HG03521 (cell line): ENCODE results near the gene TACR2.

Experiments used
- ATAC-seq: cut with Tn5 transposase; IDR thresholded peaks from one replicate; pipeline ENCODE4 v1.9.1; 2021; ENCODE audit warnings: mild to moderate bottlenecking, moderate library complexity; ENCODE audit not compliant: unreplicated experiment

Gene TACR2

DNA sequence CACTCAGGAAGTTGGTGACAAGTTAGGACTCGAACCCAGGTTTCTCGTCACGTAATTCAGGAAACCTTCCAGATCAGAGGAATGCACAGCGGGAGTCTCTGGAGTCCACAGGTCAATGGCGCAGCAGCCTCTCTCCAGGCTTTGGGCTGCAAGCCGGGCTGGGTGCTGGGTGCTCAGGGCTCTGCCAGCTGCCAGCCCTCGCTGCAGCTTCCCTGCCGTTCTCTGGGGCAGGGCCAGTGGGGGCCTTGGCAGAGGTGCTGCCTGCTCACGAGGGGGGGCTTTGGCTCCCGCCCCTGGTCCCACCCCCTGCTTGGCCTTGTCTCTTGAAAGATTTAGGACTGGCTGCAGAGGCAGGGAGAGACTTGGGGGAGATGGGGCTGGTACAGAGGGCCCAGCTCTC, at the start of gene TACR2:
Gene TACR2, minus strand, starts transcription at position 224 of the 400 bp plus-strand sequence. CDS start 595 bp downstream, outside the sequence.
- no peak for ATAC-seq

DNA sequence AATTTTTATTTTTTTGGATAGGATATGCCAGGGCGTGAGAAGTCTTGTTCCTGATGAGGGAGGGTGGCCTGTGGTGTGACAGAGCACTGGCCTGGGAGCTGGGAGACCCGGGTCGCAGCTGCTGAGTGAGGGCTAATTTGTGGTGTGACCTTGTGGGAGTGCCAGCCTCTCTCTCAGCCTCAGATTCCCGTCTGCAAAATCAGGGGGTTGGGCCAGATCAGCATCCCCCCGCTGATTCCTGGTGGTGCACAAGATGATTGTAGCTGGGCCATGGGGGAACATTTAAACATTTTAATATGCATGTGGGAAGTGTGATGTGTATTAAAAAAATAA, 49.4 kb upstream of the TACR2 start:
- no peak for ATAC-seq

DNA sequence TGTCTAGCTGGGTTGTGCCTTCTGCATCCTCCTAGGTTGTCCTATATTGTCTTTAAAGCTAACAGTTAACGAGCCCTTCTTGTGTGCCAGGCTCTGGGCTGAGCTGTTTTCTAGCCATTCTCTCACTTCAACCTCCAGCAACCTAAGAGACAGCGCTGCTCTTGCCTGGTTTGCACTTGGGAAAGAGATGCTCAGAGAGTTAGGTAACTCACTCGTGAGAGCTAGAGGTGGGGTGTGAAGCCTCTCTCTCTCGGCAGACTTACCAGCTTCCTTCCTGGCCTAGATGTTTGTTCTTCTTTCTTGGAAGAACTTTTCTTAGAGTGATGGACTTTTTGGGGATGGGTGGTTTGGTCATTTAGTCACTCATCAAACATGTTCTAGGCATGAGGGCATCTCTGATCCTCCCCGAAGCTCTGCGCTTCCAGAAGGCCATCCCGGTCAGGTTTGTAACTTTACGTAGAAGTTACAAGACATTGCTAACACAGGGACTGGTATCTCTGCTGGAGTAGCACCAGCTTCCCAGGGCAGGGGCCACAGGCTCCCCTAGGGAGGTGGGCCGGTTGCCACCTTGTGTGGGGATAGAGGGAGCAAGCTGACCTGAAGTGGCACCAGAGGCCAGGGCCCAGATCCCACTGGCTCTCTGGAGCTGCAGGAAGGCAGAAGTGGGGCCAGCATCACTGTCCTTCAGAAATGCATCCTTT, 48.9 kb upstream of the TACR2 start:
- no peak for ATAC-seq

DNA sequence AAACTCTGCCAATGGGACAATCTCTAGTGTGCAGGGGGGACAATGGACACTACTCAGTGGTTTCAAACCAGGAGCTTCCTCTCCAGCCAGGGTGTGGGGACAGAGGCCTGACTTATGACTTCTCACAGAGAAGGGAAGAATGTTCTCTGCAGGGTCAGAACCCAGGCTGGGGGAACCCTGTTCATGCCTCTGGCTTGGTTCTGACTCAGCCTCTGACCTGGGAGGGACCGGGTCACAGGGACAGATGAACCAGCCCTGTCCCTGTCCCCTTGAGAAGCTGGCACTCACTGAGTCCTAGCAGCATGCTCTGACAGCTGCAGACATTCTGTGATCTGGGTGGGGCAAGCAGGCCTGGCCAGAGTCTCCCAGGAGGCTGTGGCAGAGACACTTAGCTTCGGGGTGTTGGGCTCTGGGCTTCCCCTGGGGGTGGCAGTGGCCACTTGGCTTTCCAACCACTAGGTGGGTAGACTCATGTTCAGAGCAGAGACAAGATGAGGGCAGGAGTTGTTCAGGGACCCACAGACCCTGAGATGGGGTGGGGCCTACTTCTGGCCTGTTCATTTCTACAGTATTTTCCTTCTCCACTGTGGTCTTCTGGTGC, 48.2 kb upstream of the TACR2 start:
- no peak for ATAC-seq

DNA sequence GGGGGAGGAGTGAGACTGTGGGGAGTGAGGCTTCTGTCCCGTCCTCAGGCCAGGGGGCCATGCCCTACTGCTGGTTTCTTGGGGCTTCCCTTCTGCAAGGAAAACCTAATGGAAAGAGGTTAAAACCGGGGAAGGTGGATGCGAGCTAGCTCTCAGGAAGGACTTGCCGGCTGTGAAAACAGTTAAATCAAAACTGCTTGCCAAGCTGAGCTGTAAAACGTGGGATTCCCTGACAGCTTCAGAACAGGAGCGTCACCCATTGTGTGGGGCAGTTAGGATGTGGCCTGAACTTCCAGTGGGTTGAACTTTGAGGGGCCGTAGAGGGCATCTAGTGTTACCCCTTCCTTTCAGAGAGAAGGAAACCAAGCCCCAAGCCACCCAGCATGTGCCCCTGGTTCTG, 47.7 kb upstream of the TACR2 start:
- ATAC-seq: no peak

DNA sequence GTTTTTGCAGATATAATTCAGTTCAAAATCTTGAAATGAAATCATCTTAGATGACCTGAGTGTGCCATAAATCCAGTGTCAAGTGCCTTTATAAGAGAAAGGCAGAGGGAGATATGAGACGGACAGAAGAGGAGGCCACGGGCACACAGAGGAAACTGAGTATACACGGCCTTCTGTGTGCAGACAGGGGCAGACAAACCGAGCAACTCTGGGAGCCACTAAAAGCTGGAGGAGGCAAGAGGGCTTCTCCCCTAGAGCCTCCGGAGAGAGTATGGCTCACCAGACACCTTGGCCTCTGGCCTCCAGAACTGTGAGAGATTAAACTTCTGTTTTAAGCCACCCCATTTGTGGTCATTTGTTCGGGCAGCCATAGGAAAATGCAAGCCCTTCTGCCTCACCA, 47.2 kb upstream of the TACR2 start:
- ATAC-seq: no peak

DNA sequence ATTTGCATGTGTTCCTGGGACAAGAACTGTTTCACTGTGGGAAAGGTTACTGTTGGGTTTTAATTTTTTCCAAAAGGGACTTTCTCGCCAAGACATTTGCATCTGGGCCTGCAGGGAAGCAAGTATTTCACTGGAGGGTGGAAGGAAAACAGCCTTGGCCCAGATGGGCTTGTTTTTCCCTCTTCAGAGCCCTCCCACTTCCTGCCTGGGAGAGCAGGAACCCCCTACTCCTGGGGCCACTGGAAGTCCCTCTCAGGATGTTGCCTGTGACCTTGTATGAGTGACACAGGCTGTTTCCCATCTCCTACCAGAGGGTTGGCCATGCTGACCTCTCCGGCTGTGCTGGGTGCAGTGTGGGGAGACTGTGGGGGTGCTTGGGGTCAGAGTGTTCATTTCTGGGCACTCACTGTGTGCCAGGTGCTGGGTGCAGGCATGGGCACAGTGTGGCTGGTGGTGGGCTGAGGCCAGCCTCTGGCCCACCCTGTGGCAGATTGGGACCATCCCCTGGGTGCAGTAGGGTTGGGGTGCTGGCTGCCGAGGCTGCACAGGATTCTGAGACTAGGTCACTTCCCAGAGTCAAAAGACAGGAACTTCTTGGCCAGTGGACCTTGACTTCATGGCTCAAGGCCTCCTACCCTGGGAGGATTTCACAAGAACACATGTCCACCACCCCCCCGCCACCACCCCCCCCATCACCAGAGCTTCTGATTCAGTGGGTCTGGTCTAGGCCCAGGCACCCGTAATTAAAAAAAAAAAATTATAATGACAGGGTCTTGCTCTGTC, 44.7 kb upstream of the TACR2 start:
- ATAC-seq: no peak

DNA sequence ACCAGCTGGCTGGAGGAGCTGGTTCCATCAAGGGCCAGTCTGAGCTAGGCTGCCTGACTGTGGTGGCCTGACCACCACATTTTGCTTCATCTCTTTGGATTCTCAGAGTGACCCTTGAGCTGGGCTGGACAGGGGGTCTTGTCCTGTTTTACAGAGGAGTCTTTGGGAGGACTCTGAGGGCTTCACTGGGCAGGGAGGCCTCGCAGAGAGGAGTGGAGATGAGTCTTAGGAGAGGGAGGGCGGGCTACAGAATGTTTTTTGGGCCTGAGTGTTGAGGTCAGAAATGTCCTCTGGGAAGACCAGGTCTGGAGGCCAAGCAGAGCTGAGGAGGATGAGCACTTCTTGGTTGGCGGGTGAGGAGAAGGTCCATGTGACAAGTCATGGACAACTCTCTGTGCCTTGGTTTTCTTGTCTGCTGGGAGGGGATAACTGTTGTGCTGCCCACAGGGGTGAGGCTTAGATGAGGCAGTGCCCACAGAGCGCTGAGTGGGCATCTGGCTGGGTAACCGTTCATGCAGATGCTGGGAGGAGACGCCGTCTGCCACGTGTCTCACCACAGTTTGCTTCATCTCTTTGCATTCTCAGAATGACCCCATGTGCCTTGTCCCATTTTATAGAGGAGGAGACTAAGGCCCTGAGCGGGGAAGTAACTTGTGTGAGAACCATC, 44.0 kb upstream of the TACR2 start:
- no peak for ATAC-seq

DNA sequence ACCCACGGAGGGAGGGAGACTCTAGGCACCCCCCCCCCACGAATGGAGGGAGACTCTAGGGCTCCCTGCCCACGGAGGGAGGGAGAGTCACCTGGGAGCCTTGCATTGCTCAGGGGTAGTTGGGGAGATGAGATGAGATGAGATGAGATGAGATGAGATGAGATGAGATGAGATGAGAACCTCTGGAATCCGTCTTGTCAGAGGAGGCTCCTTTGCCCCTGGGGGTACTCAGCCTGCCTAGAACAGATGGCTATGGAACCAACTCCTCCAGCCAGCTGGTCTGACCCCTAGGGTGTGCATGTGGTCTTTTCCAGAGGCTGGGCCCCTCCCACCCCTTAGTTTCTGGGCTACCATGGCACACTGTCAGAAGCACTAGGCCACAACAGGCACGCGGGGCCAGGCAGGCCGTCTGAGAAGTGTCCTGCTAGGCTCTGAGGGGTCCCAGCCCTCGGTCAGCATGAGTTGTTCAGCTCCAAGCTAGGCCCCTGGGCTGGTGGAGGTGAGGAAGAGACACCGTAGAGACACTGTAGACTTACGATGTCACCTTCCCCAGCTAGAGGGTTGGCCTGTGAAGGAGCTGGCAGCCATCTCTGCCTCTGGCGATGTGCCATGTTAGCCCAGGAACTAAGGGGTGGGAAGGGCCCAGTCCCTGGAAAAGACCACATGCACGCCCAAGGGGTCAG, 43.3 kb upstream of the TACR2 start:
- ATAC-seq: no peak

DNA sequence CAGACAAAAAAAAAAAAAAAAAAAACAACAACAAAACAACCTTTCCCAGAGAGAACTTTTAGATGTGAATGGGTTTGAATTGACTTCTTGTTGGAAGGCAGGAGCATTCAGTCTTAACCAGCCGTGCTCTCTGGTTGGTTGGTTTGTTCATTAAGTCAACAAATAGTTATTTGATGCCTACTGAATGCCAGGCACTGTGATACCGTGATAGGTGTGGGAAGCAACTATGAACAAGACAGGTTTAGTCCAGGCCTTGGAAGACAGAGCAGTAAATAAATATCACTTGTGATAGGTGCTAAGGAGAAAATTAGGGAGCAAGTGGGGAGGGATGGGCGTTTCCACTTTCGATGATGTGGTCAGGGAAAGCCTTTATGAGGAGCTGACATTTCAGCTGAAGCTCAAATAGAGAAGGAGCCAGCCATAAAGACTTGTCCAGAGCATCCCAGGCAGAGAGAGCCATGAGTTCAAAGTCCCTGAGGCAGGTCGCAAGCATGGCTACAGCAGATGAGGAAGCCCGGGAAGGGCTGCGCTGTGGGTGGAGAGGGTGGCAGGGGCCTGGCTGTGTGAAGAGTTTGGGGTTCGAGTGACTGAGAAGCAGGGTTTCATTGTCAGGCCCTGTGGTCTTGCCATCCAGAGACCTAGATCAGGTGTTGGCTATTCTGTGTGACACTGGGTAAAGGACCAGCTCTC, 42.5 kb upstream of the TACR2 start:
- ATAC-seq: no peak

DNA sequence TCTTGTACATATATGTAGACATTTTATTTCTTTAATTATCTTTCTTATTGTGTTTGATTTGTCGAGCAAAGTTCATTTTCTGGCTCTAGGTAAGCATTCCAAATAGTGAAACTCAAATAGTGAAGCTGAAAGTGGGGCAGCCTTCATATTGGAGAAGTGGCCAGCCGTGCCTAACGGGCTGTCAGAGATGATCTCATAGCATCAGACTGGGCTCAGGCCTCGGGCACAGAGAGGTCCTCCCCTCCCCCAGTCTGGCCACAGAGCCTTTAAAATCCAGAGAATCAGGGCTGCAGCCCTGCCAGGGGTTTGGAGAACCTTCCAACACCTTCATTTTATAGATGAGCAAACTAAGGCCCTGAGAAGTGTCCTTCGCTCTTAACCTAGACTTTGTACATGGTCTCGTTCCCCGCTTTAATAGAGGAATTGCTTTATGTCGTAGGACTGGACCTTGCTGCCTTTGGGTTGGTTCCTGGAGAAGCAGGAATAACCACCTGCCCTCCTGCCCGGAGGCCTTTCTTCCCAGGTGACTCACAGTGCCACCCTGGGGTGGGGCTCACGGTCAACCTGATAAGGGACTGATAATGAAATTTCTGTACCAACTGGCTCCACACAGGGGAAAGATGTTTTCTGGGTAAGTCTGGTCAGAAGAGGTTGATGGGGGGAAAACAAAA, 41.8 kb upstream of the TACR2 start:
- no peak for ATAC-seq

DNA sequence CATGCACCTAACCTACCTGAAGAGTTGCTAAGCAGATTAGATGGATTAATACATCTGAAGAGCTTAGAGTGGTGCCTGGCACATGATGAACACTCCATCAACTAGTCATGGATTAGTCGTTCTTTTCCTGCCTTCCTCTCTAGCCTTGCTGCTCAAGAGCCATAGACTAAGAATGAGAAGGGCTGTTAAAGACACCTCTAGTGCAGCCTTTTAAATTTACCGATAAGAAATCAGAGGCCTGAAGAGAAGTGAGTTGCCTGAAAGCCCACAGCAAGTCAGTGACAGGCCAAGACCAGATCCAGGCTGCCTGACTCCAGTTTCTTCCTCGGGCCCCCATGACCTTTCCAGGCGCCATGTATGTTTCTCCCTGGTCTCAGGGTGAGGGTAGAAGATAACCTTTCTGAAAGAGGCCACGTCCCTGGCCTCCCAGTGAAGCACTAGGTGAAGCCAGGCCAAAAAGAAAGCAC, 41.1 kb upstream of the TACR2 start:
- no peak for ATAC-seq

DNA sequence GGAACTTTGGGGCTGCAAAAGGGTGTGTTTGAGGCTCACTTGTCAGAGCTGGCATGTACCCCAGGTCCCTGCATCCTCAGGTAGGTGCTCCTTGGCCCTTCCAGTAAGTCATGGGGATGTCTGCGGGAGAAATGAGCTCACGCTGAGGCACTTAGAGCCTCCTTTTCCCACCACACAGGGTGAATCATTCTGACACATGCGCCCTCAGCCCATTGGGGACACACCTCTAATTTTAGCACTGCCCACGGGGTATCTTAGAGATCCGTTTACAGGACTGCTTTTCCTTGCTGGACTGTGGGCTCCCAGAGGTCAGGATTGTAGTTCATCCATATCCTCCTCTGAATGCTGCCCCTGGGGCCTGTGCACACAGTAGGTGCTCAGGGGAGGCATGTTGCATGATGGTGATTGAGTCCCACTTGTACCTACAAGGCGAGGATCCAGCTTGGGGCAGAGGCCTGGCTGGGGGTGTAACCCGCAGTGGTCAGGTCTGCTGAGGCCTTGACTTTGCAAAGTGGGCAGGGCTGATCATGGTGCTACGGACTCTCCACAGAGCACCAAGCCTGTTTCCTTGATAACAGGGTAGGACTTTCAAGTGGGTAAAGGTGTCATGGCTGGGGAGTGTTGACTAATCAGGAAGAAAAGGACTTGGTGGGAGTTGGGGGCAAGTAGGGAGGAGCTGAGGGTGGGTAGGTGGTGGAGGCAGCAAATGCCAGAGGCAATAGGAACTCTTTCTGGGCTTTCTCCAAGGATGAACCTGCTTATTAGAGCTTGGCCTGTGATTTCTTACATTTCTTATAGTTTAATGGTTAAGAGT, 40.4 kb upstream of the TACR2 start:
- no peak for ATAC-seq

DNA sequence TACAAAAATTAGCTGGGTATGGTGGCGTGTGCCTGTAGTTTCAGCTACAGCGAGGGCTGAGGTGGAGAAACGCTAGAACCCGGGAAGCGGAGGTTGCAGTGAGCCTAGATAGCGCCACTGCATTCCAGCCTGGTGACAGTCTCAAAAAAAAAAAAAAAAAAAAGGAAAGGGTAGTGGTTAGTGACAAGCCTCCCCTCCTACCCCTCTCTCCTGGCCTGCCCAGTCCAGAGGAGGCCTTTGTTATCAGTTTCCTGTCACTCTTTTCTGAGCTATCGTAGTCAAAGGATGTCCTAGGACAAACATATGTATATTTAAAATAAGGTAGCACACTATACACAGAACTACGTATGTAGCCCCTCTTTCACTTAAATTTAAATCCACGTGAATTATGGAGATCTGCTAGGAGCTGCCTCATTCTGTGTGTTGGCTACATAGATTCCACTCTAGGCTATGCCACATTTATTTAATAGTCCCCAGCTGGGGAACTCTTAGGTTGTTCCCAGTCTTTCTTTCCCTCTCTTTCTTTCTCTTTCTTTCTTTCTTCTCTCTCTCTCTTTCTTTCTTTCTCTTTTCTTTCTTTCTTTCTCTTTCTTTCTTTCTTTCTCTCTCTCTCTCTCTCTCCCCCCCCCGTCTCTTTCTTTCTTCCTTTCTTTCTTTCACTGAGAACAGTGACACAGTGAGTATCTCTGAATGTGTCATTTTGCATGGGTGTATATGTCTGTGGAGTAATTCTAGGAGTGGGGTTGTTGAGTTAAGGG, 38.5 kb upstream of the TACR2 start:
- ATAC-seq: no peak

DNA sequence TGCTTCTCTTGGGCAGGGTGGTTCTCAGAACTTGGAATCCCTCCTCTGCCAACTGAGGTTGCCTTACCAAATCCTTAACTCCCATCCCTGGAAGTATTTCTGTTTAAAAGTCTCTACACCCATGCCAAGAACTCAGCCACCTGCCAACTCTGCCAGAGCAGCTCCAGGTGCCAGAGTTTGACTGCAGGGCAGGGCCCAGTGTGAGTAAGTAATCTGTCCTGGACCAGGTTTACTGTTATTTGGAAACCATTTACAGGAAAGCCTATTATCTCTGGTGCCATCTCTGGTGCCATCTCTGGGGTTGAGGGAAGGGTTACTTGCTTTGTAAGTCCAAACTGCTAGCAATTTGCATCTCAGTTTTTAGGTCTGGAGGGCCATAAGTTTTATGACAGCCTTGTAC, 37.1 kb upstream of the TACR2 start:
- ATAC-seq: no peak

DNA sequence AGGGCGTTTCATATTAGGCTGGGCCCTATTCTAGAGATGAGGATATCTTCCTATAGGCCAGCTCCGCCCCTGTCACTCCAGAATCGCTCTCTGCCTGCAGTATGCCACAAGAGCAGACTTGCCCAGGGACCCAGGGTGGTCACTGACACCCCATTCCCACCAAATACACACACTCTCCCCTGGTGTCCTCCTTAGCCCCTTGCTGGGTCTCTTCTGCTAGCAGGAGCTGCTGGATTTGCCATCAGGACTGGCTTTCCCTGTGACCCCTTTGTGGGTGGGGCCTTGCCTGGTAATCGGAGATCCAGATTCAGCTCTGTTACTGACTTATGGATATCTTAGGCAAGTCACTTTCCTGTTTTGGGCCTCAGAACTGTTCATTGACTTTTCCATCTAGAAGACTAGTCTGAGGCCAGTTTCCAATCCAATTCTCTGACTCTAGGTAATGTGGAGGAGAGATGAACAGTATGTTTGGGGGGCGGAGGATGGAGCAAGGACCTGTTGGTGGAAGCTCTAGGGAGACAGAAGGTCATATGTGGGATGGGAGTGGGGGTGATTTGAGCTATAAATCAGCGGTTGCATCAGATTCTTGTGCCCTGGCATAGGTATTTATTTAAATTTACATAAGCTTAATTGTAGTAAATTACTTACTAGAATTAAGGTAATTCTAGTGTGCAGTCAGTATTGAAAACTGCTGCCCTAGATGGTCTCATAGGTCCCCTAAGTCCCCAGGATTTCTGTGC, 36.1 kb upstream of the TACR2 start:
- no peak for ATAC-seq

DNA sequence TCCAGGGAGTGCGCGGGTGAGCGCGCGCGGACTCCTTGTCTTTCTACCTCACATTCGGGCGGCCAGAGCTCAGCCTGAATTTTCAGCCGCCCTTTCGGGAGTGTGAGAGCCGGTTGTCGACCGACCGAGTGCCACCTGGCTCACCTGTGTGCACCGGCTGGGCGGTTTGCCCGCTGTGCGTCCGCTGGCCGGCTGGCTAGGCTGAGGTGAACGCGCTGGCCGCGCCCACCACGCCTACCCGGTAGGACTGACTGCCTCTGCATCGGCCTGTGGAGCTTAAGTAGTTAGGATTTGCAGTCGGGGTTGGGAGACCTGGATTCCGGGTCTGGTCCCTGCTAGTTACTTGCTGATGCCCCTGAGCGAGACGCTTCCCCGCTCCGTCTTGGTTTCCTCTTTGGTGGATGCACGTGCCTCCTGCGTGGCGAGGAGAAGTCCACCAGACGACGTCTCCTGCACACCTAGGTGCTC, 35.1 kb upstream of the TACR2 start:
- no peak for ATAC-seq
